ENCODE data around the gene EPB41.
"Not testable (repeated sequence)": the region's sequence is repeated elsewhere in the genome, so short reads cannot be mapped to it uniquely, and the experiment has no call there.

EPB41 gene

GRCh38 chr1:29004288-29004687 lies 89.9 kb downstream of the EPB41 start:
- ATAC-seq (no peak), DNase-seq (no peak)
- H3K9me3 Mint-ChIP-seq: no peaks in the 10 kb centered on the region
- H3K4me3 Mint-ChIP-seq: no peak overlapping the region
- no peaks in the 10 kb centered on the region for H3K27me3 Mint-ChIP-seq
- H3K27ac Mint-ChIP-seq: no peak overlapping the region
- peaks cover 16% of the 10 kb centered on the region for H3K4me1 Mint-ChIP-seq
- peaks cover 23% of the 10 kb centered on the region for H3K36me3 Mint-ChIP-seq (ENCODE audit: low read depth)

- DNase-seq: no peak
- H3K27me3 Mint-ChIP-seq: no peaks in the 10 kb centered on the region
- H3K4me3 Mint-ChIP-seq: no peak overlapping the region
- H3K27ac Mint-ChIP-seq: no peak overlapping the region
- ATAC-seq: no peak
- peaks cover 16% of the 10 kb centered on the region for H3K4me1 Mint-ChIP-seq
- H3K9me3 Mint-ChIP-seq: no peaks in the 10 kb centered on the region
- peaks cover 19% of the 10 kb centered on the region for H3K36me3 Mint-ChIP-seq (ENCODE audit: low read depth)
These were observed 90.4 kb downstream of the EPB41 start for GRCh38 chr1:29004798-29005197.

GRCh38 chr1:29011775-29012174 lies 97.4 kb downstream of the EPB41 start:
- Mint-ChIP-seq H3K27ac (peak overlapping the region; percentile 3), H3K4me1 (no peaks in the 10 kb centered on the region), H3K9me3 (no peaks in the 10 kb centered on the region), H3K36me3 (ENCODE audit: low read depth) (peaks cover 5% of the 10 kb centered on the region), H3K27me3 (no peaks in the 10 kb centered on the region), H3K4me3 (no peak overlapping the region)
- no peak for ATAC-seq
- no peak for DNase-seq

GRCh38 chr1:29017235-29017634 lies 102.9 kb downstream of the EPB41 start:
- DNase-seq (no peak), ATAC-seq (no peak)
- Mint-ChIP-seq H3K27ac (no peak overlapping the region), H3K27me3 (no peaks in the 10 kb centered on the region), H3K36me3 (ENCODE audit: low read depth) (peaks cover 8% of the 10 kb centered on the region), H3K4me1 (no peaks in the 10 kb centered on the region), H3K9me3 (no peaks in the 10 kb centered on the region), H3K4me3 (no peak overlapping the region)

GRCh38 chr1:29017975-29018712 lies 103.8 kb downstream of the EPB41 start:
- DNase-seq (no peak), ATAC-seq (no peak)
- H3K4me1 Mint-ChIP-seq: no peaks in the 10 kb centered on the region
- no peaks in the 10 kb centered on the region for H3K9me3 Mint-ChIP-seq
- H3K4me3 Mint-ChIP-seq: no peak overlapping the region
- peaks cover 8% of the 10 kb centered on the region for H3K36me3 Mint-ChIP-seq (ENCODE audit: low read depth)
- H3K27me3 Mint-ChIP-seq: no peaks in the 10 kb centered on the region
- H3K27ac Mint-ChIP-seq: no peak overlapping the region

- Mint-ChIP-seq H3K27me3 (no peaks in the 10 kb centered on the region), H3K36me3 (ENCODE audit: low read depth) (peaks cover 9% of the 10 kb centered on the region), H3K27ac (no peak overlapping the region), H3K4me3 (no peak overlapping the region), H3K4me1 (no peaks in the 10 kb centered on the region), H3K9me3 (no peaks in the 10 kb centered on the region)
- ATAC-seq (no peak), DNase-seq (no peak)
These were observed 108.3 kb downstream of the EPB41 start for GRCh38 chr1:29022620-29023019.

GRCh38 chr1:29029667-29030066 lies 115.3 kb downstream of the EPB41 start:
- Mint-ChIP-seq H3K36me3 (ENCODE audit: low read depth) (peaks cover 7% of the 10 kb centered on the region), H3K27me3 (no peaks in the 10 kb centered on the region), H3K27ac (peak overlapping the region; percentile 4), H3K4me1 (no peaks in the 10 kb centered on the region), H3K4me3 (no peak overlapping the region), H3K9me3 (no peaks in the 10 kb centered on the region)
- DNase-seq (no peak), ATAC-seq (no peak)

GRCh38 chr1:29032841-29033240 lies 118.5 kb downstream of the EPB41 start:
- no peaks in the 10 kb centered on the region for H3K9me3 Mint-ChIP-seq
- H3K4me3 Mint-ChIP-seq: no peak overlapping the region
- no peaks in the 10 kb centered on the region for H3K4me1 Mint-ChIP-seq

GRCh38 chr1:29033829-29034466 lies 119.6 kb downstream of the EPB41 start:
- Mint-ChIP-seq H3K27ac (no peak overlapping the region), H3K36me3 (ENCODE audit: low read depth) (peaks cover 16% of the 10 kb centered on the region), H3K4me3 (no peak overlapping the region), H3K27me3 (no peaks in the 10 kb centered on the region), H3K9me3 (no peaks in the 10 kb centered on the region), H3K4me1 (no peaks in the 10 kb centered on the region)
- ATAC-seq (no peak), DNase-seq (no peak)

More at GRCh38 chr1:29032841-29033240, 118.5 kb downstream of the EPB41 start:
- H3K36me3 Mint-ChIP-seq (ENCODE audit: low read depth): peaks cover 16% of the 10 kb centered on the region
- no peak overlapping the region for H3K27ac Mint-ChIP-seq
- DNase-seq (no peak), ATAC-seq (no peak)
- no peaks in the 10 kb centered on the region for H3K27me3 Mint-ChIP-seq

- H3K9me3 Mint-ChIP-seq: no peaks in the 10 kb centered on the region
- H3K27ac Mint-ChIP-seq: peak overlapping the region; percentile 80
- no peaks in the 10 kb centered on the region for H3K27me3 Mint-ChIP-seq
- ATAC-seq (no peak), DNase-seq (no peak)
- peaks cover 29% of the 10 kb centered on the region for H3K4me1 Mint-ChIP-seq
- H3K36me3 Mint-ChIP-seq (ENCODE audit: low read depth): peaks cover 30% of the 10 kb centered on the region
- H3K4me3 Mint-ChIP-seq: no peak overlapping the region
These were observed 129.1 kb downstream of the EPB41 start for GRCh38 chr1:29043274-29043965.

- ATAC-seq: no peak
- Mint-ChIP-seq H3K27me3 (no peaks in the 10 kb centered on the region), H3K36me3 (ENCODE audit: low read depth) (peaks cover 33% of the 10 kb centered on the region), H3K4me3 (no peak overlapping the region), H3K9me3 (no peaks in the 10 kb centered on the region), H3K4me1 (peaks cover 29% of the 10 kb centered on the region), H3K27ac (peak overlapping the region; percentile 80)
- no peak for DNase-seq
These were observed 129.6 kb downstream of the EPB41 start for GRCh38 chr1:29044010-29044409.

- not testable (repeated sequence) for ATAC-seq, DNase-seq, H3K4me3 Mint-ChIP-seq, H3K27ac Mint-ChIP-seq, H3K9me3 Mint-ChIP-seq, H3K27me3 Mint-ChIP-seq
- H3K4me1 Mint-ChIP-seq: peaks cover 29% of the 10 kb centered on the region
- H3K36me3 Mint-ChIP-seq (ENCODE audit: low read depth): peaks cover 23% of the 10 kb centered on the region
These were observed 131.3 kb downstream of the EPB41 start for GRCh38 chr1:29045663-29046062.

GRCh38 chr1:29047142-29047541 lies 132.8 kb downstream of the EPB41 start:
- Mint-ChIP-seq H3K27ac (peak overlapping the region; percentile 35), H3K9me3 (no peaks in the 10 kb centered on the region), H3K4me1 (peaks cover 20% of the 10 kb centered on the region), H3K27me3 (no peaks in the 10 kb centered on the region), H3K36me3 (ENCODE audit: low read depth) (peaks cover 17% of the 10 kb centered on the region), H3K4me3 (no peak overlapping the region)
- ATAC-seq (no peak), DNase-seq (no peak)

- Mint-ChIP-seq H3K27ac (no peak overlapping the region), H3K9me3 (no peaks in the 10 kb centered on the region), H3K4me3 (no peak overlapping the region), H3K36me3 (ENCODE audit: low read depth) (peaks cover 11% of the 10 kb centered on the region), H3K4me1 (peaks cover 9% of the 10 kb centered on the region), H3K27me3 (no peaks in the 10 kb centered on the region)
- DNase-seq (no peak), ATAC-seq (no peak)
These were observed 135.8 kb downstream of the EPB41 start for GRCh38 chr1:29050166-29050565.

- no peak for DNase-seq
- Mint-ChIP-seq H3K27ac (peak overlapping the region; percentile 7), H3K4me3 (no peak overlapping the region), H3K36me3 (ENCODE audit: low read depth) (peaks cover 8% of the 10 kb centered on the region), H3K27me3 (no peaks in the 10 kb centered on the region), H3K4me1 (peaks cover 2% of the 10 kb centered on the region), H3K9me3 (no peaks in the 10 kb centered on the region)
- ATAC-seq: no peak
These were observed 137.7 kb downstream of the EPB41 start for GRCh38 chr1:29052100-29052499.

Data from activated naive CD8-positive, alpha-beta T cell treated with anti-CD3 and anti-CD28 coated beads, Interleukin-2, amount 50 U/mL, for 24 hours (primary cell).